Tibial nerve (tissue), 4 donors: ENCODE data around the gene EEF2. TPM values are rescaled to one million over a fixed set of nuclear protein-coding genes. Genes with fewer than 3 reads are reported as not detected.

Source experiments
- DNase-seq, 2 donors: peaks; one replicate each; pipeline ENCODE4 v3.0.0-alpha.2; 2019; ENCODE audit warnings: low spot score in 2 of 2
- H3K27ac ChIP-seq, 4 donors: fragments of 200-600 bp; sonication (generic) in 3 of 4; one replicate each; pipeline ENCODE4 v1.5.1; 2017 to 2019; ENCODE audit warnings: mild to moderate bottlenecking in 1 of 4
- H3K27me3 ChIP-seq, 2 donors: fragments of 200-600 bp; sonication (generic) in 1 of 2; one replicate each; pipeline versions ENCODE4 v1.5.1 to v1.6.0; 2017 to 2019
- H3K36me3 ChIP-seq, 3 donors: fragments of 200-600 bp; sonication (generic); one replicate each; pipeline ENCODE4 v1.5.1; 2018 to 2019
- H3K4me1 ChIP-seq, 4 donors: fragments of 200-600 bp; sonication (generic) in 3 of 4; one replicate each; pipeline ENCODE4 v1.5.1; 2017 to 2019
- H3K4me3 ChIP-seq, 4 donors: fragments of 200-600 bp; sonication (generic) in 3 of 4; one replicate each; pipeline ENCODE4 v1.5.1; 2017 to 2019; ENCODE audit warnings: mild to moderate bottlenecking in 1 of 4, moderate library complexity in 1 of 4
- H3K9me3 ChIP-seq, 4 donors: fragments of 200-600 bp; sonication (generic) in 3 of 4; one replicate each; pipeline ENCODE4 v1.5.1; 2017 to 2019
- EP300 ChIP-seq, 2 donors: sonication (generic); formaldehyde crosslinking; IDR thresholded peaks; one replicate each; pipeline ENCODE4 v1.6.1; 2017; ENCODE audit warnings: antibody characterized with exemption in 2 of 2, mild to moderate bottlenecking in 1 of 2
- POLR2A ChIP-seq, 2 donors: fragments of 450-650 bp; IDR thresholded peaks; one replicate each; pipeline ENCODE4 v1.6.1; 2017; ENCODE audit warnings: antibody characterized with exemption in 2 of 2, mild to moderate bottlenecking in 2 of 2, moderate library complexity in 2 of 2
- WGBS, 2 donors: methylation state at CpG; one replicate each; pipeline ENCODE4 v1.1.5; 2018; 5-methylcytosine and 5-hydroxymethylcytosine counted together
- total RNA-seq, 4 donors: library from RNA; depleted of rRNA; stranded (reverse); fragments of >200 nt; gene quantifications; one replicate each; pipeline ENCODE4 v1.1.0, GENCODE V29; 2016
- TF ChIP-seq, protein P1 (sequence below), 5 experiments: fragments of 200-600 bp in 3 of 5; fragments of 450-650 bp in 2 of 5; sonication (generic) in 3 of 5; IDR thresholded peaks; one replicate each; pipeline ENCODE4 v1.5.1; 2016 to 2019; ENCODE audit warnings: antibody characterized with exemption in 5 of 5, mild to moderate bottlenecking in 3 of 5, moderate library complexity in 2 of 5

The EEF2 gene
- total RNA-seq, 4 donors from 2014 or later = 1,233 to 1,650 (median 1,549) TPM

DNA sequence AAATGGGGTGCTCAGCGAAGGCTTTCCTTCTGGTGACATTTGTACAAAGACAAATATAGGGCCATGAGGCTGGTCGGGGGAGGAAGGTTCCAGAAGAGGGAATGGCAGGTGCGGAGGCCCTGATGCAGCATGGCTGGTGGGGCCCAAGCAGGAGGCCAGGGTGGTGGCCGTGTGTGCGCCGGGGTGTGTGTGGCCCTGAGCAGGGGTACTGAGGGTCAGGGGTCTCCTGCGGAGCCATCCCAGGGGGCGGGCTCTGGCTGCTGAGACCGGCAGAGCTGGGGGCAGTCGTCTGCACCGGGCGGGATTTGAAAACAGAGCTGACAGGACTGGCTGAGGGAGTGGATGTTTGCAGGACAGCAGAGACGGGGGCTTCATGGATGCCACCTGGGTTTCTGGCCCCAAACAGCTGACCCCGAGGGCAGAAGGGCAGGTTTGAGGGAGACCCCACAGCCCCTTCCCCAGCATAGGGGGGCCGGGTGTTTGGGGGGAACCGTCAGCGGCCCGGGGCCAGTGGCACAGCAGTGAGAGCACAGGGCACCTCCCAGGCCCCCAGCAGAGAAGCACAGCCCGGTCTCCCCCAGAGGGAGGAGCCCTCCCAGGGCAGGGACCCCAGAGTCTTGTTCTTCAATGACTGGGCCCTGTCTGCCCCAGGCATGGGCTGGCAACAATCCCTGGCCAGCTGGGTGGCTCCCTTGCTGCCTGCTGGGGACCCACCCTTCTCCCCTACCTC, 33.7 kb upstream of the EEF2 start:
- Histone ChIP-seq H3K4me1 (peaks cover 0 to 80% (median 50%) of the 10 kb centered on the region in 4 donors), H3K4me3 (no peak overlapping the region), H3K9me3 (no peaks in the 10 kb centered on the region), H3K27me3 (no peaks in the 10 kb centered on the region), H3K36me3 (peaks cover 0 to 36% (median under 1%) of the 10 kb centered on the region in 3 donors), H3K27ac (peak overlapping the region; percentile 69 to 95 (median 84))
- TF ChIP-seq, protein P1, sequence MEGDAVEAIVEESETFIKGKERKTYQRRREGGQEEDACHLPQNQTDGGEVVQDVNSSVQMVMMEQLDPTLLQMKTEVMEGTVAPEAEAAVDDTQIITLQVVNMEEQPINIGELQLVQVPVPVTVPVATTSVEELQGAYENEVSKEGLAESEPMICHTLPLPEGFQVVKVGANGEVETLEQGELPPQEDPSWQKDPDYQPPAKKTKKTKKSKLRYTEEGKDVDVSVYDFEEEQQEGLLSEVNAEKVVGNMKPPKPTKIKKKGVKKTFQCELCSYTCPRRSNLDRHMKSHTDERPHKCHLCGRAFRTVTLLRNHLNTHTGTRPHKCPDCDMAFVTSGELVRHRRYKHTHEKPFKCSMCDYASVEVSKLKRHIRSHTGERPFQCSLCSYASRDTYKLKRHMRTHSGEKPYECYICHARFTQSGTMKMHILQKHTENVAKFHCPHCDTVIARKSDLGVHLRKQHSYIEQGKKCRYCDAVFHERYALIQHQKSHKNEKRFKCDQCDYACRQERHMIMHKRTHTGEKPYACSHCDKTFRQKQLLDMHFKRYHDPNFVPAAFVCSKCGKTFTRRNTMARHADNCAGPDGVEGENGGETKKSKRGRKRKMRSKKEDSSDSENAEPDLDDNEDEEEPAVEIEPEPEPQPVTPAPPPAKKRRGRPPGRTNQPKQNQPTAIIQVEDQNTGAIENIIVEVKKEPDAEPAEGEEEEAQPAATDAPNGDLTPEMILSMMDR (IDR thresholded peaks at IDR 0.05) = no peak
- no peak for TF ChIP-seq POLR2A (IDR thresholded peaks at IDR 0.05)
- no peak for TF ChIP-seq EP300 (IDR thresholded peaks at IDR 0.05)
- no peak for DNase-seq
- 58 to 62% methylated on average over 17 to 18 of the region's 19 CpGs for WGBS, 2 donors

DNA sequence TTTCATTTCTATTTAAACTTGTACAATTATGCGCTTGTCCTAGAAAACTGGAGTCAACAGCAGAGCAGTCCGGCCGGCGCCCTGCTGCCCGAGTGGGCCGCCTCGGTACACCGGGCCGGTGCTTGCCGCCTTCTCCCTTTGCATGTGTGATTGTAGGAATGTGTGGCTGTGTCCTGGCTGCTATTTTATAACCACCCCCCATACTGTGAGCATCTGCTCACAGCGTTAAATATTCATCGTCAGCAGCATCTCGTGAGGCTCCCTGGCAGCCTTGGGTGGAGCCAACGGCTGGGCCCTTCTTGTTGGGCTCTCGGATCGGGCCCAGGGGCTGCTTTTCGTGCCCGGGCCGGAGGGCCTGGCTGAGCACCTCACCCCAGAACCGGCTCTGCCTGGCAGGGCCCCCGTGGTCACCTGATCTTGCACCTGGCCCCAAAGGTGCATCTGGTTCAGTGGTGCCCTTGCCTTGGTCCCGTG, 32.9 kb upstream of the EEF2 start:
- peak overlapping the region; percentile 69 to 95 (median 84) for H3K27ac ChIP-seq
- TF ChIP-seq, protein P1 (IDR thresholded peaks at IDR 0.05) = no peak
- TF ChIP-seq EP300 (IDR thresholded peaks at IDR 0.05) (peak in 1 of 2 donors; percentile 65), POLR2A (IDR thresholded peaks at IDR 0.05) (peak in 1 of 2 donors; percentile 35)

DNA sequence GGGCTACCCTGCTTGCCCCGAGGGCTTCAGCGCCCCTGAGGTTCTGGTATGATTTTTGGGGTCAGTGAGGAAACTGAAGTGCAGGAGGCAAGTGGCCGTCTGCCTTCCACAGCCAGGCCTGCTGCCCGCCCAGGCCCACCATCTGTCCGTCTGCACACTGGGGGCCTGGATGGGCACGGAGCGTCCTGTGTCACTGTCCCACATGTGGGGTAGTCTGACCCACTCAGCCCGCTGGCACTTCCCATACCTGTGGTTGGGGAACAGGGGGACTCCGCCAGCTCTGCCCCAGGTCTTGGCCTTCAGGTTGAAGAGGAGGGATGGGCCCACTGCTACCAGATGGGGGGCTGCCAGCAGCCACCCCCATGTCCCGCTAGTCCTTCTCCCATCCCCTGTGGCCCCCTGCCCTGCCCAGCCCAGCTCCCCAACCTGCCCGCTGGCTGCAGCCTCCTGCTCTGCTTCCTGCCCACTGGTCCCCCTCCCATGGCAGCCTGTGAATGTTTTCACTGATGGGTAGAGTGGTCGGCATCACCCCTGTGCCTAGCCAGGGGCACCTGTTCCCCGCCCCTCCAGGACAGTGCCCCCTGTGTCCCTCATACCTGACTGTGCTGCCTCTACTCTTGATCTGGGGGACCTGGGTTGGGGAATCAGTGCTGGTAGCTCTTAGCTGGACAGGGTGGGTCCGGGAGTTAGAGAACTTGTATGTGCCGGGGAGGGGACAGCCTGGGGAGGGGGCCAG, 31.8 kb upstream of the EEF2 start:
- DNase-seq = no peak
- TF ChIP-seq, protein P1 (IDR thresholded peaks at IDR 0.05) = no peak
- TF ChIP-seq EP300 (IDR thresholded peaks at IDR 0.05) (no peak), POLR2A (IDR thresholded peaks at IDR 0.05) (no peak)
- H3K27ac ChIP-seq = peak overlapping the region; percentile 77 to 95 (median 87)
- no peaks in the 10 kb centered on the region for H3K27me3 ChIP-seq
- peaks cover 0 to 90% (median 58%) of the 10 kb centered on the region in 4 donors for H3K4me1 ChIP-seq
- H3K36me3 ChIP-seq = peaks cover 3 to 40% (median 12%) of the 10 kb centered on the region in 3 donors
- 63 to 69% methylated on average over 14 to 15 of the region's 15 CpGs for WGBS, 2 donors
- no peaks in the 10 kb centered on the region for H3K9me3 ChIP-seq
- peak overlapping the region in 1 of 4 donors; percentile 13 for H3K4me3 ChIP-seq

More for the DNA sequence above, 32.9 kb upstream of the EEF2 start:
- Histone ChIP-seq H3K4me3 (peak overlapping the region in 1 of 4 donors; percentile 21), H3K27me3 (no peaks in the 10 kb centered on the region), H3K9me3 (no peaks in the 10 kb centered on the region), H3K36me3 (peaks cover 2 to 36% (median 8%) of the 10 kb centered on the region in 3 donors), H3K4me1 (peaks cover 0 to 80% (median 56%) of the 10 kb centered on the region in 4 donors)
- DNase-seq = no peak
- 54 to 75% methylated on average over 15 to 22 of the region's 22 CpGs for WGBS, 2 donors

DNA sequence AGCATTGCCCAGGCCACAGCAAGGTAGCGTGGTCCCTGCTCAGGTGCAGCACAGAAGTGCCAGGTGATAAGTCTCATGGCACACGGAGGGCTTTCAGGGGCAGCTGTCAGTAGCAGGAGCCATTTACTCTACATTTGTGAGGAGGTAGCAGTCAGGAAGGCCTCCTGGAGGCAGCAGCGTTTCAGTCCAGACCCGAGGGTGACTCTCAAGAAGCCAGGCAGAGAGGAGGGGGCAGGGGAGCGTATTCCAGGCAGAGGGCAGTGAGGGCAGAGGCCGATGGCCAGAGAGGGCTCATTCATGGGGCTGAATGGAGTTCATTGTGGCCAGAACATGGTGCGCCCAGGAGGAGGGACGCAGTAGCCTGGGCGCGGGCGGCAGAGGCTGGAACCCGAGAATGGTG, 31.2 kb upstream of the EEF2 start:
- Histone ChIP-seq H3K9me3 (no peaks in the 10 kb centered on the region), H3K27me3 (no peaks in the 10 kb centered on the region), H3K4me1 (peaks cover 0 to 93% (median 58%) of the 10 kb centered on the region in 4 donors), H3K4me3 (peak overlapping the region in 2 of 4 donors; percentile 30 to 32), H3K36me3 (peaks cover 3 to 36% (median 12%) of the 10 kb centered on the region in 3 donors), H3K27ac (peak overlapping the region; percentile 77 to 95 (median 87))
- TF ChIP-seq, protein P1 (IDR thresholded peaks at IDR 0.05) = no peak
- peak; percentile 18 to 77 for TF ChIP-seq EP300 (IDR thresholded peaks at IDR 0.05)
- peak in 1 of 2 donors; percentile 9 for DNase-seq
- 56 to 61% methylated on average over 10 to 12 of the region's 12 CpGs for WGBS, 2 donors
